BJ (cell line): Measurements from ENCODE around the gene COBL. TPM values are rescaled to one million over a fixed set of nuclear protein-coding genes. Genes with fewer than 3 reads are reported as not detected.
"Not testable (repeated sequence)": the region's sequence is repeated elsewhere in the genome, so short reads cannot be mapped to it uniquely, and the experiment has no call there.

ENCODE experiments used
- CTCF ChIA-PET: fragments of 350-600 bp; formaldehyde crosslinking; extraction: SDS; loops from one replicate; lab custom pipeline; 2021; ENCODE audit warnings: antibody characterized with exemption, inconsistent platforms; lab: Yijun Ruan, JAX
- POLR2A ChIA-PET: fragments of 300-600 bp; sonication (Branson Sonifier 250); formaldehyde crosslinking; extraction: SDS; loops from one replicate; lab custom pipeline; 2021; ENCODE audit warnings: antibody characterized with exemption; lab: Charles Lee
- DNase-seq: peaks from one replicate; pipeline ENCODE4 v3.0.0-alpha.2; 2011; ENCODE audit warnings: low read depth
- H3K27me3 ChIP-seq: 2 replicates; pipeline ENCODE4 v1.6.0; 2011; ENCODE audit warnings: low read length; ENCODE audit not compliant: control insufficient read depth, insufficient read depth
- H3K36me3 ChIP-seq: 2 replicates; pipeline ENCODE4 v1.5.1; 2011; ENCODE audit warnings: low read length; ENCODE audit not compliant: control insufficient read depth, insufficient read depth
- H3K4me3 ChIP-seq: 2 replicates; pipeline ENCODE4 v1.5.1; 2011; ENCODE audit warnings: low read depth, mild to moderate bottlenecking, control low read depth, low read length
- CTCF ChIP-seq: IDR thresholded peaks from 2 replicates; pipeline ENCODE4 v1.5.1; 2011; ENCODE audit warnings: low read depth, mild to moderate bottlenecking, control low read depth, inconsistent platforms, low read length, moderate library complexity; ENCODE audit not compliant: insufficient read depth
- polyA plus RNA-seq: library from polyadenylated mRNA; depleted of rRNA; stranded (reverse); fragments of >200 nt; gene quantifications from 2 replicates; pipeline ENCODE4 v1.2.3, GENCODE V29; 2011

Gene COBL
- polyA plus RNA-seq, 1 experiment, result not detected

GRCh38 chr7:51210766-51211165, 105.8 kb downstream of the COBL start:
- TF ChIP-seq CTCF, result no peak
- no peak overlapping the region for H3K4me3 ChIP-seq
- POLR2A ChIA-PET, result no interaction called here
- no peaks in the 10 kb centered on the region for H3K27me3 ChIP-seq
- CTCF ChIA-PET, result no interaction called here
- DNase-seq, result no peak
- no peaks in the 10 kb centered on the region for H3K36me3 ChIP-seq

- no peak for DNase-seq
- no peak for TF ChIP-seq CTCF
- ChIA-PET CTCF (no interaction called here), POLR2A (no interaction called here)
- no peaks in the 10 kb centered on the region for H3K27me3 ChIP-seq
- H3K4me3 ChIP-seq, result no peak overlapping the region
- H3K36me3 ChIP-seq, result no peaks in the 10 kb centered on the region
Observed at GRCh38 chr7:51209426-51209825, 107.2 kb downstream of the COBL start.

GRCh38 chr7:51208125-51208524, 108.5 kb downstream of the COBL start:
- DNase-seq, H3K27me3 ChIP-seq, H3K4me3 ChIP-seq, H3K36me3 ChIP-seq, CTCF ChIA-PET, POLR2A ChIA-PET: not testable (repeated sequence)

- no peak for DNase-seq
- Histone ChIP-seq H3K36me3 (no peaks in the 10 kb centered on the region), H3K27me3 (no peaks in the 10 kb centered on the region), H3K4me3 (no peak overlapping the region)
- TF ChIP-seq CTCF, result no peak
- ChIA-PET POLR2A (no interaction called here), CTCF (interaction anchor here (0.6 to 2.5 kb wide), 2 partner anchors 8 to 37 kb away, joined by 3 to 9 read pairs; no protein-coding TSS in a partner anchor)
Observed at GRCh38 chr7:51198654-51199053, 118.0 kb downstream of the COBL start.

- H3K36me3 ChIP-seq, result no peaks in the 10 kb centered on the region
- H3K27me3 ChIP-seq, result no peaks in the 10 kb centered on the region
- H3K4me3 ChIP-seq, result no peak overlapping the region
- no peak for TF ChIP-seq CTCF
- CTCF ChIA-PET, result no interaction called here
- DNase-seq, result no peak
- POLR2A ChIA-PET, result no interaction called here
Observed at GRCh38 chr7:51190969-51191368, 125.6 kb downstream of the COBL start.

- no peak for DNase-seq
Observed at GRCh38 chr7:51189777-51190176, 126.8 kb downstream of the COBL start.

More at GRCh38 chr7:51189777-51190176, 126.8 kb downstream of the COBL start:
- TF ChIP-seq CTCF, result no peak
- Histone ChIP-seq H3K27me3 (no peaks in the 10 kb centered on the region), H3K36me3 (no peaks in the 10 kb centered on the region), H3K4me3 (no peak overlapping the region)
- POLR2A ChIA-PET, result no interaction called here
- CTCF ChIA-PET, result no interaction called here
